Measurements from ENCODE around the gene IRF7.

Gene IRF7

DNA sequence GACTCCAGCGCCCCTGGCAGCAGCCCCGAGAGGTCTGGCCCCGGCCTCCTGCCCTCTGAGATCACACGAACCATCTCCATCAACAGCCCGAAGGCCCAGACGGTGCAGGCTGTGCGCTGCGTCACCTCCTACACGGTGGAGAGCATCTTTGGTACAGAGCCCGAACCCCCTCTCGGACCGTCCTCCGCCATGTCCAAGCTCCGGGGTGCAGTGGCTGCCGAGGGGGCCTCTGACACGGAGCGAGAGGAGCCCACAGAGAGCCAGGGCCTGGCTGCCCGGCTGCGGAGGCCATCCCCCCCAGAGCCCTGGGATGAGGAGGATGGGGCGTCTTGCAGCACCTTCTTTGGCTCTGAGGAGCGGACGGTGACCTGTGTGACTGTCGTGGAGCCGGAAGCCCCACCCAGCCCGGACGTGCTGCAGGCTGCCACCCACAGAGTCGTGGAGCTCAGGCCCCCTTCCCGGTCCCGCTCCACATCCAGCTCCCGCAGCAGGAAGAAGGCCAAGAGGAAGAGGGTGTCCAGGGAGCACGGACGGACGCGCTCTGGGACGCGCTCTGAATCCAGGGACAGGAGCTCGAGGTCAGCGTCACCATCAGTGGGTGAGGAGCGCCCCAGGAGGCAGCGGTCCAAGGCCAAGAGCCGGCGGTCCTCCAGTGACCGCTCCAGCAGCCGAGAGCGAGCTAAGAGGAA is 7.6 kb downstream of the IRF7 start:
- H3K27ac Mint-ChIP-seq: no peak overlapping the region
- no peak for DNase-seq
- H3K4me1 Mint-ChIP-seq: peaks cover 20% of the 10 kb centered on the region
- H3K27me3 Mint-ChIP-seq: no peaks in the 10 kb centered on the region
- H3K4me3 Mint-ChIP-seq: no peak overlapping the region
- no peaks in the 10 kb centered on the region for H3K9me3 Mint-ChIP-seq
- ATAC-seq: no peak

DNA sequence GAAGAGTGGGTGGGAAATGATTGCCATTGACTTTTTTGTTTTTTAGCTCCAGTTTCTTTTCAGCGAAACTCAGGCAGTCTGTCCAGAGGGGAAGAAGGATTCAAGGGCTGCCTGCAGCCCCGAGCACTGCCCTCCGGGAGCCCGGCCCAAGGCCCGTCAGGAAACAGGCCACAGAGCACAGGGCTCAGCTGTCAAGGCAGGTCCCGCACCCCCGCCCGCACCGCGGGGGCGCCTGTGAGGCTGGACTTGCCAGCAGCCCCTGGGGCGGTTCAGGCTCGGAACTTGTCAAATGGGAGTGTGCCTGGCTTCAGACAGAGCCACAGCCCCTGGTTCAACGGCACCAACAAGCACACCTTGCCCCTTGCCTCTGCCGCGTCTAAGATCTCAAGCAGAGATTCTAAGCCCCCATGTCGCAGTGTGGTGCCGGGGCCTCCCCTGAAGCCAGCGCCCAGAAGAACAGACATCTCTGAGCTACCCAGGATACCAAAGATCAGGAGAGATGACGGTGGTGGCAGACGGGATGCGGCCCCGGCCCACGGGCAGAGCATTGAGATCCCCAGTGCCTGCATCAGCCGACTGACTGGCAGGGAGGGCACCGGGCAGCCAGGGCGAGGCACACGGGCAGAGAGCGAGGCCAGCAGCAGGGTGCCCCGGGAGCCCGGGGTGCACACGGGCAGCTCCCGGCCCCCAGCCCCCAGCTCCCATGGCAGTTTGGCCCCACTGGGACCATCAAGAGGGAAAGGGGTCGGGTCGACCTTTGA is 8.6 kb downstream of the IRF7 start:
- Mint-ChIP-seq H3K4me1 (peaks cover 15% of the 10 kb centered on the region), H3K4me3 (no peak overlapping the region), H3K9me3 (no peaks in the 10 kb centered on the region), H3K27ac (peak overlapping the region in 1 of 2 donors; percentile 76), H3K27me3 (no peaks in the 10 kb centered on the region)
- DNase-seq (no peak), ATAC-seq (no peak)

DNA sequence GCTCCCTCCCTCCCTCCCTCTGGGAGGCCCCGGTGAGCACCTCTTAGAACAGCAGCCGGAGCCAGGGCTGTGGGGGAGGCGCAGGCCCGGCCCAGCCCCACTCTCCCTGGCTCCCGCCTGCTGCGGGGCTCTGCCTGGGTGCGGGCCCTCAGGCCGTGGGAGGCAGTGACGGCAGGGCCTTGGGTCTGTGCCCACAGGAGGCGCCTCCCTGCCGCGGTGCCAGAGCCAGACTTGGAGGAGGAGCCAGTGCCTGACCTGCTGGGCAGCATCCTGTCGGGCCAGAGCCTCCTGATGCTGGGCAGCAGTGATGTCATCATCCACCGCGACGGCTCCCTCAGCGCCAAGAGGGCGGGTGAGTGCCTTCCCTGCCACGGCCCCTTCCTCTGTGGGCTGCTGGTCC is 9.5 kb downstream of the IRF7 start:
- H3K27ac Mint-ChIP-seq: no peak overlapping the region
- H3K9me3 Mint-ChIP-seq: no peaks in the 10 kb centered on the region
- H3K4me3 Mint-ChIP-seq: no peak overlapping the region
- no peaks in the 10 kb centered on the region for H3K27me3 Mint-ChIP-seq
- ATAC-seq (no peak), DNase-seq (no peak)
- peaks cover 15% of the 10 kb centered on the region for H3K4me1 Mint-ChIP-seq

DNA sequence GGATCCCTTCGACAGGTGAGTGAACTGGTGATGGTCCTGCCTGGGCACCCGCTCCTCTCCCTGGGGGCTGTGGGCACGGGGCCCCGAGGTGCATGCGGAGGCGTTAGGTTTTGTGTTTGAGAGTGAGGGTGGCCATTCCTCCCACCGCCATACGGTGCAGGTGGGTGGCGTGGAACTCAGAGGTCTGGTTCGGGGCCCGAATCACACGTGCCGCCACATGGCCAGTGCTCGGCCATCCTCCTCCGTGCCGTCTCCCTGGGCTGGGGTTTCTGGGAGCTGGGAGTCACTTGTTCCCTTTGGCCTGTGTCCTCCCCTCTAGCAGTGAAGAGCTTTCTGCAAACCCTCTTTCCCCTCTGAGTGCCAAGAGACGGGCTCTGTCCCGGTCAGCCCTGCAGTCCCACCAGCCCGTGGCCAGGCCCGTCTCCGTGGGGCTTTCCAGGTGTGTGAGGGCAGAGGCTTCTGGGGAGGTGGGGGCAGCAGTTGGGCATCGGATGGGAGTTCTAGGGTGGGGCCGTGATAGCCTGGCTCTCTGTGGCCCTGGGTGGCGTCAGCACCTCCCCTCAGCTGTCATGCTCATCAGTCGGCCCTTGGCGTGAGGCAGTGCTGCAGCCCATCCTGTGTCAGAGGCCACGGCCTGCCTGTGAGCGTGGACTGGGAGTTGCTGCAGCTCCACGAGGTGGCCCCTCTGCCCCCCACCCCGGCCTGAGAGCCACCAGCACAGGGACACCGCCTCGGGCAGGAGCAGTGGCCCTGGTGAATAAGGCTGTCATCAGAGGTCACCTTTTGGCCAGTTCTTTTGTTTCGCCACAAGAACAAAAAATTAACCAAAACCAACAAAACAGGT is 10.2 kb downstream of the IRF7 start:
- Mint-ChIP-seq H3K4me3 (no peak overlapping the region), H3K27ac (peak overlapping the region in 1 of 2 donors; percentile 2), H3K9me3 (no peaks in the 10 kb centered on the region), H3K4me1 (peaks cover 10% of the 10 kb centered on the region), H3K27me3 (no peaks in the 10 kb centered on the region)
- ATAC-seq (no peak), DNase-seq (no peak)

DNA sequence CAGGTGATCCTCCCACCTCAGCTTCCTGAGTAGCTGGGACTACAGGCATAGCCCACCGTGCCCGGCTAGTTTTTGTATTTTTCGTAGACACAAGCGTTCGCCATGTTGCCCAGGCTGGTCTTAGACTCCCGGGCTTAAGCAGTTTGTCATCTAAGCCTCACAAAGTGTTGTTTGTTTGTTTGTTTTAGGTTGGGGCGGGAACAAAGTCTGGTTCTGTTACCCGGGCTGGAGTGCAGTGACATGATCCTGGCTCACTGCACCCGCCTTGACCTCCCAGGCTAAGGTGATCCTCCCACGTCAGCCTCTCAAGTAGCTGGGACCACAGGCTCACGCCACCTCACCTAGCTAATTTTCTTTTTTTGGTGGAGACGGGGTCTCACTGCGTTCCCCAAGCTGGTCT is 12.6 kb downstream of the IRF7 start:
- no peak overlapping the region for H3K27ac Mint-ChIP-seq
- DNase-seq: no peak

DNA sequence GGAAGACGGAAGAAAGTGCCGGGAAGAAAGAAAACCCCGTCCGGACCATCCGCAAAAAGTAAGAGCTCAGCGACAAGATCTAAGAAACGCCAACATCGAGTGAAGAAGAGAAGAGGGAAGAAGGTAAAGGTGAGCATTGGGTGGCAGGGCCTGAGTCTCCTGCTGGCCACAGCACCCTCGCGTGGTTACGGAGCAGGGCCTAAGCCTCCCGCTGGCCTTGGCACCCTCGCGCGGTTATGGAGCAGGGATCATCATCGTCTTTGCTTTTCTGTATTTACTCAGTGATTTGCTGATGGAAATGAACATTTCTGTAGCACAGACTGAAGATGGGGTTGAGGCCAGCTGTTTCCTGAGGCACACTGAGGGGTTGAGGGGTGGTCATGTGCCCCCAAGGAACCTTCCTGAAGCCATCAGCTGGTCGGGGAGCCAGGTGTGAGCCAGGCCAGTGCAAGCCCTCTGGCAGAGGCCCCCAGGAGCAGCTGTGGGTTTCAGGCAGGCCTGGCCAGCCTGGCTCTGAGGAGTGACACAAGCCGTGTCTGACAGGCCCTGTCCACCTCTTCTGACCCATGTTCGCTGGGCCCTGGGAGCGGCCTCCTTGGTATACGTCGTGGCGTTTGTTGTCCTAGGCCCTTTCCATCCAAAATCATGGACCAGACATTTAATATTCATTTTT is 14.0 kb downstream of the IRF7 start:
- no peak for ATAC-seq

More for the DNA sequence above, 12.6 kb downstream of the IRF7 start:
- Mint-ChIP-seq H3K4me3 (no peak overlapping the region), H3K27me3 (no peaks in the 10 kb centered on the region), H3K9me3 (no peaks in the 10 kb centered on the region), H3K4me1 (peaks cover 6% of the 10 kb centered on the region)
- ATAC-seq: no peak

DNA sequence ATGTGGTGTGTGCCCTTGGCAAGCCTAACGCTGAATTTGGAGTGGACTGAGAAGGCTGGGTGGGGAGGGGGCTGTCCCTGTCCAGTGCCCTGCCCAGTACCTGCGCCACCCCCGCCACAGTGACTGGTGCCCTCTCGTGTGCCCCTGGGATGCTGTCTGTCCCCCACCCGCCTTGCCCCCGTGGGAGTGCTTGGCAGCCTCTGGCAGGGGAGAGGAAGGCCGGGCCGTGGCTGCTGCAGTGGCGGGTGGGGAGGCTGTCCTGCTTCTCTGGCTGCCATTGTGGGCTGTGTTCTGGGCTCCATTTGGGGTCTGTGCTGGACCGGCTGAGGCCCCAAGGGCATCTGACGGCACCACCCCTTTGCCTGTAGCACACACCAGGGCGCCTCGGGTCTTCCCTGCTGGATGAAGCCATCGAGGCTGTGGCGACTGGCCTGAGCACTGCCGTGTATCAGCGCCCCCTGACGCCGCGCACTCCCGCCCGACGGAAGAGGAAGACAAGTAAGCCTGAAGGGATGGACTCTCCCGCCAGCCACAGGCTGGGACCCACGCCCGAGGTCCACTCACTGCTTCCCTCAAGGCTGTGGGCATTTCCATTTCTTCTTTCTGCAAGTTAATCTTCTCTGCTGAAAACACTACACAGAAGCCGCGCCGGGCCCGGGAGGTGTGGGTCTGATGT is 17.6 kb downstream of the IRF7 start:
- no peak overlapping the region for H3K4me3 Mint-ChIP-seq
- peaks cover 22% of the 10 kb centered on the region for H3K4me1 Mint-ChIP-seq
- DNase-seq (no peak), ATAC-seq (no peak)
- H3K9me3 Mint-ChIP-seq: no peaks in the 10 kb centered on the region
- no peaks in the 10 kb centered on the region for H3K27me3 Mint-ChIP-seq
- H3K27ac Mint-ChIP-seq: peak overlapping the region in 1 of 2 donors; percentile 76

More for the DNA sequence above, 14.0 kb downstream of the IRF7 start:
- peaks cover 10% of the 10 kb centered on the region for H3K4me1 Mint-ChIP-seq
- H3K27ac Mint-ChIP-seq: peak overlapping the region in 1 of 2 donors; percentile 65
- H3K4me3 Mint-ChIP-seq: no peak overlapping the region
- H3K9me3 Mint-ChIP-seq: no peaks in the 10 kb centered on the region
- no peak for DNase-seq
- no peaks in the 10 kb centered on the region for H3K27me3 Mint-ChIP-seq

DNA sequence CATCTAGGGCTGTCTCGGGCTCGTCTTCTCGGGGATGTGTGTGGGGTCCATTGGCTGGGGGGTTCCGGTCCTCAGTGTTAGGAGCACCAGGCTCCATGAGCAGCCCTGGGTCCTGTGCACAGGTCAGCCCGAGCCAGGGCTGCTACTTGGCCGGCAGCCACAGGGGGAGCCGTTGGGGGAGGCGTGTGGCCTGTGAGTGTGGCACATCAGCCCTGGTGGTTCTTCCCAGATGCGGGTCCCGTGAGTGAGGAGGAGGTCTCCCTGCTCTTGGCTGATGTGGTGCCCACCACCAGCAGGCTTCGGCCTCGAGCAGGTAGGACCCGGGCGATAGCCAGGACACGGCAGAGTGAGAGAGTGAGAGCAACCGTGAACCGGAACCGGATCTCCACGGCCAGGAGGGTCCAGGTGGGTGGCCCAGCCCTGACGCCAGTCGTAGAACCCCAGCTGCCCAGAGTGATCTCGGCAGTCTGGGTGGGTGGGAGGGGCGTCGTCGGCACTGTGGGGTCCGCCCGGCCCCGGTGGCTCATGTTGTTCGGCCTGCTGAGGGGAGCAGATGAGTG is 18.5 kb downstream of the IRF7 start:
- Mint-ChIP-seq H3K4me1 (peaks cover 31% of the 10 kb centered on the region), H3K27me3 (no peaks in the 10 kb centered on the region), H3K9me3 (no peaks in the 10 kb centered on the region), H3K4me3 (no peak overlapping the region), H3K27ac (peak overlapping the region in 1 of 2 donors; percentile 43)
- peak; percentile 50 for ATAC-seq
- DNase-seq: no peak

DNA sequence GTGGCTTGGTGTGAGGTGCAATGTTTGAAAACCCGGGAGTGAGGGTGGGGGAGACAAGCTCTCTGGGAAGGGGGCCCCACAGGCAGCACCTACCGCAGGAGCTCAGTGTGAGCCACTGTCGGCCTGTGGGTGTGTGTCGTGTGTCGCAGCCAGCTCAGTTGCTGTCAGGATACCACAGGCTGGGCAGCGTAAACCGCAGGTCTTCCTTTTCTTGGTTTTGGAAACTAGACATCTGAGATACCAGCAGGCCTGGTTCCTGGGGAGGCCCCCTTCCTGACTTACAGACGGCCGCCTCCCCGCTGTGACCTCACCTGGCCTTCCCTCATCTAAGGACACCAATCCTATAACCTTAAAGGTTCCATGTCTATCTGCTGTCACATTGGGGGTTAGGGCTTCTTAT is 19.4 kb downstream of the IRF7 start:
- Mint-ChIP-seq H3K4me1 (peaks cover 33% of the 10 kb centered on the region), H3K27ac (no peak overlapping the region), H3K9me3 (no peaks in the 10 kb centered on the region), H3K4me3 (no peak overlapping the region), H3K27me3 (no peaks in the 10 kb centered on the region)
- ATAC-seq (peak; percentile 35), DNase-seq (no peak)

DNA sequence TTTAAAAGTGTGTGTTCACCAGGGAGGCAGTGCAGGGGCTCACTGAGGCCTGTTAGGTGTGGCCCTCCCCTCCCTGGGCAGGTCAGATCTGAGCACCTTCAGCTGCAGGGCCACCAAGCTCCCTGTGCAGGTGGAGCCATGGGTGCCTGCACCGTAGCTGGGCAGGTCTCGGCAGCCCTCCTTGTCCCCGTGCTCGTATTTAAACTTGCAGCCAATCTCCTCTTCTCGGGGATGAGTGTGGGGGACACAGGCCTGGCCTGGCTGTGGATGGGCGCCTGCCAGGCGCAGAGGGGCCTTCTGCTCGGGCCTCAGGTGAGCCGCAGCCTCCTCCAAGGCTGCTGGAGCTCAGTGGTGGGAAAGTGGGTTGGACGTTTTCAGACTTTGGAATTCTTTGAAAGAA is 20.4 kb downstream of the IRF7 start:
- Mint-ChIP-seq H3K27ac (no peak overlapping the region), H3K4me1 (peaks cover 33% of the 10 kb centered on the region), H3K4me3 (no peak overlapping the region), H3K27me3 (no peaks in the 10 kb centered on the region), H3K9me3 (no peaks in the 10 kb centered on the region)
- no peak for ATAC-seq
- DNase-seq: no peak

DNA sequence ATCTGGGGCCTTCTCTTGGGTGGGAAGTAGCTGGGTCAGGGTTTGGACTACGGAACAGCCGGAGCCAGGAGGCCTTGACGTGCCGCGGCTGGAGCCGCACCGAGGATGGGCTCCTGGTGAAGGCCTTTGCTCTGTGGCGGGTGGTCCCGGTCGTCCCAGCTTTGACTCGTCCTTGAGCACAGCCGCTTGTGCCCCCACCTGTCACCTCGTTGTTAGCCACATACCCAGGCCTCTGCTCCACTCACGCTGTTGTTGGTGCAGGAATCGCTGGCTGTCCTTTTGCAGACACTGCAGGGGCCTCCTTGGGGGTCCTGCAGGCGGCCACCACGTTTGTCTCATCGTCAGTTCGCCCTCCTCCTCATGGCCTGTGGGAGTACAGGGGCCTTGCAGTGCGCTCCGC is 22.4 kb downstream of the IRF7 start:
- no peak for ATAC-seq
- Mint-ChIP-seq H3K9me3 (no peaks in the 10 kb centered on the region), H3K27me3 (no peaks in the 10 kb centered on the region), H3K27ac (no peak overlapping the region), H3K4me3 (no peak overlapping the region), H3K4me1 (peaks cover 48% of the 10 kb centered on the region)
- no peak for DNase-seq

DNA sequence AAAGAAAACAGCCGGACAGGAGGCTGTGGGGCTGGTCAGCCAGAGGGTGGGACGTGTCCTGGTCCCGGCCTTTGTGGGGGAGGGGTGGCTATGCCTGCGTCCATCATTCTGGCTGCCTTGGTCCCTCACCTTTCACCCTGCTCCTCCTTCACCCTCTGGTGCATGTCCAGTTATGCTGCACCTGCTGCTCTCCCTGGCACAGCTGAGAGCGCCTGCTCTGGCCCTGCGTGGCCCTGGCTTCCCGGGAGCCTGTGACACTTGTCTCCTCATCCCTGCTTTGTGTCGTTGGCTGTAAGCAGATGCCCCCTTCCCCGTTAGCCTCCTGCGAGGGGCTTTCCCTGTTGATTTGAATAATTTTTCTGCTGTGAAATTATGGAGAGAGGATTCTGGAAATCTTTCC is 22.8 kb downstream of the IRF7 start:
- no peak for DNase-seq
- H3K27me3 Mint-ChIP-seq: no peaks in the 10 kb centered on the region
- H3K9me3 Mint-ChIP-seq: no peaks in the 10 kb centered on the region
- no peak for ATAC-seq
- H3K27ac Mint-ChIP-seq: no peak overlapping the region
- no peak overlapping the region for H3K4me3 Mint-ChIP-seq
- H3K4me1 Mint-ChIP-seq: peaks cover 52% of the 10 kb centered on the region

DNA sequence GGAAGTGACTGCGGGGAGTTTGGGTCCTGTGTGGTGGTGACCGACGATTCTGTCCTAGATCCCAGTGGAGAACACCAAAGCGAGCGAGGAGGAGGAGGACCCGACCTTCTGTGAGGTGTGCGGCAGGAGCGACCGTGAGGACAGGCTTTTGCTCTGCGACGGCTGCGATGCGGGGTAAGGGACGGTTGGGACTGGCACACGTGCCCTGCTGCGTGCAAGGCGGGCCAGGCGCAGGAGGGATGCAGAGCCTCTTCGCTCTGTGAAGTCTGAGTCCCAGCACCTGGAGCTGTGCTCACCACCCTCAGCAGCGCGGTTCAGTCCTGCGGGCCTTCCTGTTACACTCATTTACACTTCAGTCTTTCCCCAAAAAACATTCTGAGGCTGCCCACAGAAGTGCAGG is 23.2 kb downstream of the IRF7 start:
- no peak overlapping the region for H3K4me3 Mint-ChIP-seq
- DNase-seq (no peak), ATAC-seq (no peak)
- peaks cover 57% of the 10 kb centered on the region for H3K4me1 Mint-ChIP-seq
- no peaks in the 10 kb centered on the region for H3K27me3 Mint-ChIP-seq
- no peak overlapping the region for H3K27ac Mint-ChIP-seq
- no peaks in the 10 kb centered on the region for H3K9me3 Mint-ChIP-seq

DNA sequence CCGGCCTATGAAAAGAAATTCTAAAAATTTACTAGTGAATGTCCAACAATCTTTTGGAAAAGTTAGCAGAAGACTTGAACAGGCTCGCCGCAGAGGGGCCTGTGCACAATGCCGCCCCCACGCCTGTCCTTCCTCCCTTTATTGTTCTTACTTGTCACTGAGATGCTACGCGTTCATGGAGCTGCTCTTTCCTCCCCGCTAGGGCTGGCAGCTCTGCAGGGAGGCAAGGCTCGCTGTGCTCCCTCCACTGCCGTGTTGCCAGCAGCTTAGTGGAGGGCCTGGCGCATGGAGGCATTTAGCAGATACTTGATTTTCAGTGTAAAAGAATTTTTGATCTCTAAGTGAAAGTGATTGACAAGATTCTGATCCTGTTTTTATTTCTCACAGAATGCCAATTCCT is 24.8 kb downstream of the IRF7 start:
- H3K4me1 Mint-ChIP-seq: peaks cover 58% of the 10 kb centered on the region
- ATAC-seq (no peak), DNase-seq (no peak)
- H3K9me3 Mint-ChIP-seq: no peaks in the 10 kb centered on the region
- H3K4me3 Mint-ChIP-seq: no peak overlapping the region
- H3K27me3 Mint-ChIP-seq: no peaks in the 10 kb centered on the region
- no peak overlapping the region for H3K27ac Mint-ChIP-seq

DNA sequence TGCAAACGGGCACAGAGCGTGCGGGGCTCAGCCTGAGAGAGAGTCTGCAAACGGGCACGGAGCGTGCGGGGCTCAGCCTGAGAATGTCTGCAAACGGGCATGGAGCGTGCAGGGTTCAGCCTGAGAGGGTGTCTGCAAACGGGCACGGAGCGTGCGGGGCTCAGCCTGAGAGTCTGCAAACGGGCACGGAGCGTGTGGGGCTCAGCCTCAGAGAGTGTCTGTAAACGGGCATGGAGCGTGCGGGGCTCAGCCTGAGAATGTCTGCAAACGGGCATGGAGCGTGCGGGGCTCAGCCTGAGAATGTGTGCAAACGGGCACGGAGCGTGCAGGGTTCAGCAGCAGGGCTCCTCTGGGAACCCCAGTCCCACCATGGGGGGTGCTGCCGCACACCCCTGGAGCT is 26.0 kb downstream of the IRF7 start:
- no peaks in the 10 kb centered on the region for H3K27me3 Mint-ChIP-seq

More for the DNA sequence above, 26.0 kb downstream of the IRF7 start:
- Mint-ChIP-seq H3K27ac (no peak overlapping the region), H3K4me3 (no peak overlapping the region), H3K4me1 (peaks cover 51% of the 10 kb centered on the region), H3K9me3 (no peaks in the 10 kb centered on the region)
- DNase-seq (no peak), ATAC-seq (no peak)

Measured in stimulated activated naive CD8-positive, alpha-beta T cell treated with anti-CD3 and anti-CD28 coated beads, Interleukin-15, amount 100 ng/mL, for 72 hours (primary cell).